Fibroblast of lung (primary cell): Measurements from ENCODE around the gene KLK4. TPM values are rescaled to one million over a fixed set of nuclear protein-coding genes. Genes with fewer than 3 reads are reported as not detected.

Experiments used
- DNase-seq, 2 donors: peaks; one replicate each; pipeline versions ENCODE4 v3.0.0 to v3.0.0-alpha.2; 2010; ENCODE audit warnings: low read depth in 2 of 2
- H2AFZ ChIP-seq: 2 replicates; pipeline ENCODE4 v1.5.1; 2012; ENCODE audit warnings: low read length, control low read depth, inconsistent platforms
- H3K27ac ChIP-seq: 2 replicates; pipeline ENCODE4 v1.5.1; 2011; ENCODE audit warnings: low read length, control low read depth; ENCODE audit not compliant: insufficient read depth
- H3K27me3 ChIP-seq: 2 replicates; pipeline ENCODE4 v1.5.1; 2011; ENCODE audit warnings: mild to moderate bottlenecking, low read length; ENCODE audit not compliant: control insufficient read depth, insufficient read depth
- H3K36me3 ChIP-seq: 2 replicates; pipeline ENCODE4 v1.5.1; 2011; ENCODE audit warnings: low read length; ENCODE audit not compliant: control insufficient read depth, insufficient read depth
- H3K4me1 ChIP-seq: 2 replicates; pipeline ENCODE4 v1.5.1; 2011; ENCODE audit warnings: low read length; ENCODE audit not compliant: control insufficient read depth, insufficient read depth; ENCODE audit errors: extremely low read depth
- H3K4me2 ChIP-seq: 2 replicates; pipeline ENCODE4 v1.5.1; 2011; ENCODE audit warnings: low read length, control low read depth; ENCODE audit not compliant: insufficient read depth; ENCODE audit errors: extremely low read depth
- H3K4me3 ChIP-seq, 4 experiments: fragments of 200-600 bp in 1 of 4; sonication (generic) in 1 of 4; replicated peaks in 1 of 4; 2 replicates each; pipeline ENCODE4 v1.5.1; 2011 to 2016; ENCODE audit warnings: low read length in 4 of 4, low read depth in 3 of 4, mild to moderate bottlenecking in 3 of 4, control low read depth in 2 of 4, inconsistent platforms in 1 of 4, mixed read lengths in 1 of 4; ENCODE audit not compliant: insufficient read depth in 1 of 4; ENCODE audit errors: control extremely low read depth in 1 of 4
- H3K79me2 ChIP-seq: 2 replicates; pipeline ENCODE4 v1.5.1; 2012; ENCODE audit warnings: mild to moderate bottlenecking, low read length, inconsistent platforms; ENCODE audit not compliant: control insufficient read depth, insufficient read depth
- H3K9ac ChIP-seq: 2 replicates; pipeline ENCODE4 v1.5.1; 2011; ENCODE audit warnings: mild to moderate bottlenecking, low read length, control low read depth; ENCODE audit not compliant: insufficient read depth
- H3K9me3 ChIP-seq: 2 replicates; pipeline ENCODE4 v1.5.1; 2012; ENCODE audit warnings: low read depth, low read length; ENCODE audit not compliant: control insufficient read depth, insufficient read depth
- H4K20me1 ChIP-seq: 2 replicates; pipeline ENCODE4 v1.5.1; 2011; ENCODE audit warnings: low read length; ENCODE audit not compliant: control insufficient read depth, insufficient read depth; ENCODE audit errors: extremely low read depth
- CTCF ChIP-seq, 2 donors: IDR thresholded peaks in 1 of 2; conservative IDR thresholded peaks in 1 of 2; 1 replicate in 1 of 2; 2 replicates in 1 of 2; pipeline ENCODE4 v1.5.1; 2011 to 2012; ENCODE audit warnings: low read length in 2 of 2, control low read depth in 1 of 2, inconsistent platforms in 1 of 2, low read depth in 1 of 2, mild to moderate bottlenecking in 1 of 2
- EZH2 ChIP-seq: IDR thresholded peaks from 2 replicates; pipeline ENCODE4 v1.5.1; 2012; ENCODE audit warnings: low read length, control low read depth, mild to moderate bottlenecking; ENCODE audit errors: missing control alignments
- polyA plus RNA-seq, 2 donors: library from polyadenylated mRNA; depleted of rRNA in 1 of 2; stranded (reverse) in 1 of 2; unstranded in 1 of 2; fragments of >200 nt; gene quantifications; 2 replicates each; pipeline ENCODE4 v1.2.1, GENCODE V29; 2011 to 2012; ENCODE audit warnings: missing spikeins in 1 of 2
- total RNA-seq: library from RNA; depleted of rRNA; stranded (reverse); fragments of >200 nt; gene quantifications from 2 replicates; pipeline ENCODE4 v1.2.1, GENCODE V29; 2014

The KLK4 gene
- total and polyA plus RNA-seq, 2 donors (not counting 1 experiment from before 2014, with no cell fraction given): not detected

- Histone ChIP-seq H3K4me2 (no peak overlapping the region), H3K27me3 (no peaks in the 10 kb centered on the region), H3K9me3 (no peaks in the 10 kb centered on the region), H3K79me2 (no peaks in the 10 kb centered on the region), H3K27ac (no peak overlapping the region), H3K36me3 (no peaks in the 10 kb centered on the region), H2AFZ (no peak overlapping the region), H3K9ac (no peak overlapping the region), H3K4me1 (no peaks in the 10 kb centered on the region), H3K4me3 (no peak overlapping the region), H4K20me1 (no peaks in the 10 kb centered on the region)
- no peak for DNase-seq
- TF ChIP-seq EZH2 (no peak), CTCF (conservative IDR thresholded peaks at IDR 0.05 in 1 of 2, IDR thresholded peaks at IDR 0.05 in 1 of 2; ENCODE audit: low read depth in 1 of 2, low read length in 2 of 2) (no peak)
Observed at GRCh38 chr19:50880241-50880640, 31.0 kb downstream of the KLK4 start.

GRCh38 chr19:50878851-50879250 is 32.3 kb downstream of the KLK4 start:
- Histone ChIP-seq H4K20me1 (no peaks in the 10 kb centered on the region), H3K36me3 (no peaks in the 10 kb centered on the region), H3K9me3 (no peaks in the 10 kb centered on the region), H3K27me3 (no peaks in the 10 kb centered on the region), H3K79me2 (no peaks in the 10 kb centered on the region), H3K4me3 (no peak overlapping the region), H3K27ac (no peak overlapping the region), H2AFZ (no peak overlapping the region), H3K9ac (no peak overlapping the region), H3K4me1 (no peaks in the 10 kb centered on the region), H3K4me2 (no peak overlapping the region)
- DNase-seq: no peak
- no peak for TF ChIP-seq EZH2
- no peak for TF ChIP-seq CTCF (conservative IDR thresholded peaks at IDR 0.05 in 1 of 2, IDR thresholded peaks at IDR 0.05 in 1 of 2; ENCODE audit: low read depth in 1 of 2, low read length in 2 of 2)

GRCh38 chr19:50877338-50877737 is 33.9 kb downstream of the KLK4 start:
- no peaks in the 10 kb centered on the region for H3K27me3 ChIP-seq
- H2AFZ ChIP-seq: no peak overlapping the region
- no peak overlapping the region for H3K9ac ChIP-seq
- TF ChIP-seq CTCF (conservative IDR thresholded peaks at IDR 0.05 in 1 of 2, IDR thresholded peaks at IDR 0.05 in 1 of 2; ENCODE audit: low read depth in 1 of 2, low read length in 2 of 2): no peak
- no peak for TF ChIP-seq EZH2
- H3K79me2 ChIP-seq: no peaks in the 10 kb centered on the region
- H4K20me1 ChIP-seq: no peaks in the 10 kb centered on the region
- no peaks in the 10 kb centered on the region for H3K4me1 ChIP-seq
- DNase-seq: no peak
- H3K4me2 ChIP-seq: no peak overlapping the region
- no peak overlapping the region for H3K27ac ChIP-seq
- H3K4me3 ChIP-seq: no peak overlapping the region
- H3K9me3 ChIP-seq: no peaks in the 10 kb centered on the region
- no peaks in the 10 kb centered on the region for H3K36me3 ChIP-seq
